Keratinocyte (primary cell): Measurements from ENCODE around the gene DIAPH2. TPM values are rescaled to one million over a fixed set of nuclear protein-coding genes. Genes with fewer than 3 reads are reported as not detected.

Experiments used
- DNase-seq: peaks from one replicate; pipeline ENCODE4 v3.0.0-alpha.2; 2011; ENCODE audit warnings: low read depth, missing footprints, low spot score
- FAIRE-seq: peaks from 2 replicates; lab custom pipeline; 2011; peaks lifted over from hg19 to GRCh38; lab: Jason Lieb, UNC
- H2AFZ ChIP-seq: 2 replicates; pipeline ENCODE4 v1.6.0; 2012; ENCODE audit warnings: low read length, control low read depth, inconsistent platforms; ENCODE audit not compliant: control insufficient read depth
- H3K27ac ChIP-seq: 2 replicates; pipeline ENCODE4 v1.5.1; 2011; ENCODE audit warnings: low read length; ENCODE audit not compliant: control insufficient read depth, insufficient read depth
- H3K27me3 ChIP-seq: 3 replicates; pipeline ENCODE4 v1.6.0; 2011; ENCODE audit warnings: low read length; ENCODE audit not compliant: control insufficient read depth, insufficient read depth; ENCODE audit errors: extremely low read depth
- H3K36me3 ChIP-seq, 2 experiments: 2 replicates in 1 of 2; 3 replicates in 1 of 2; pipeline ENCODE4 v1.5.1; 2011; ENCODE audit warnings: low read length in 2 of 2, mild to moderate bottlenecking in 1 of 2; ENCODE audit not compliant: control insufficient read depth in 2 of 2, insufficient read depth in 2 of 2; ENCODE audit errors: extremely low read depth in 1 of 2
- H3K4me1 ChIP-seq: 3 replicates; pipeline ENCODE4 v1.5.1; 2011; ENCODE audit warnings: low read length; ENCODE audit not compliant: control insufficient read depth, insufficient read depth; ENCODE audit errors: extremely low read depth
- H3K4me2 ChIP-seq: 3 replicates; pipeline ENCODE4 v1.6.0; 2011; ENCODE audit warnings: low read depth, low read length; ENCODE audit not compliant: control insufficient read depth, insufficient read depth; ENCODE audit errors: extremely low read depth
- H3K4me3 ChIP-seq, 3 experiments: fragments of 200-600 bp in 1 of 3; sonication (generic) in 1 of 3; 2 replicates in 2 of 3; 3 replicates in 1 of 3; pipeline ENCODE4 v1.5.1; 2011 to 2016; ENCODE audit warnings: low read length in 3 of 3, mild to moderate bottlenecking in 3 of 3, control low read depth in 2 of 3, inconsistent platforms in 1 of 3, low read depth in 1 of 3, mixed read lengths in 1 of 3, mixed run types in 1 of 3, moderate library complexity in 1 of 3; ENCODE audit not compliant: control insufficient read depth in 2 of 3, insufficient read depth in 2 of 3; ENCODE audit errors: extremely low read depth in 1 of 3
- H3K79me2 ChIP-seq: 2 replicates; pipeline ENCODE4 v1.6.0; 2012; ENCODE audit warnings: low read length; ENCODE audit not compliant: control insufficient read depth, insufficient read depth
- H3K9ac ChIP-seq: 3 replicates; pipeline ENCODE4 v1.6.0; 2011; ENCODE audit warnings: low read length; ENCODE audit not compliant: control insufficient read depth, insufficient read depth; ENCODE audit errors: extremely low read depth
- H3K9me1 ChIP-seq: 3 replicates; pipeline ENCODE4 v1.6.0; 2011; ENCODE audit warnings: low read length; ENCODE audit not compliant: control insufficient read depth, insufficient read depth; ENCODE audit errors: extremely low read depth
- H3K9me3 ChIP-seq: 2 replicates; pipeline ENCODE4 v1.5.1; 2012; ENCODE audit warnings: low read depth, low read length; ENCODE audit not compliant: control insufficient read depth
- H4K20me1 ChIP-seq: 3 replicates; pipeline ENCODE4 v1.6.0; 2011; ENCODE audit warnings: low read length; ENCODE audit not compliant: control insufficient read depth, insufficient read depth; ENCODE audit errors: extremely low read depth
- EZH2 ChIP-seq: IDR thresholded peaks from one replicate; pipeline ENCODE4 v1.6.1; 2012; ENCODE audit warnings: inconsistent platforms, mild to moderate bottlenecking, low read length, moderate library complexity
- dilution Hi-C: fragments of 300-500 bp; cut with MboI; formaldehyde crosslinking; loops from one replicate; pipeline ENCODE4 v1.7.0; 2020; ENCODE audit warnings: low sequenced_read_pairs; ENCODE audit not compliant: extremely low pct_ligation_motif_present
- polyA plus RNA-seq, 5 experiments: library from polyadenylated mRNA; depleted of rRNA in 3 of 5; stranded (reverse) in 3 of 5; stranded (forward) in 1 of 5; unstranded in 1 of 5; fragments of >200 nt; gene quantifications; 1 replicate in 1 of 5; 2 replicates in 3 of 5; 3 replicates in 1 of 5; pipeline versions ENCODE4 v1.2.1 to v1.2.3, GENCODE V29; 2011 to 2012; ENCODE audit warnings: missing spikeins in 2 of 5, low read depth in 1 of 5, low replicate concordance in 1 of 5
- TF ChIP-seq, protein P1 (sequence below), 3 experiments: IDR thresholded peaks in 1 of 3; conservative IDR thresholded peaks in 1 of 3; optimal IDR thresholded peaks in 1 of 3; 2 replicates in 2 of 3; 3 replicates in 1 of 3; pipeline versions ENCODE3 to v1.5.1; 2011; ENCODE audit warnings: low read length in 3 of 3, mild to moderate bottlenecking in 3 of 3, moderate library complexity in 2 of 3, control low read depth in 1 of 3, inconsistent platforms in 1 of 3; ENCODE audit not compliant: insufficient read depth in 2 of 3; ENCODE audit errors: extremely low read depth in 1 of 3

Gene DIAPH2
- polyA plus RNA-seq, 1 donor (not counting 4 experiments of a cell fraction or from before 2014, with no cell fraction given), result 7.4 TPM

- no peaks in the 10 kb centered on the region for H3K9me3 ChIP-seq
- H4K20me1 ChIP-seq, result no peaks in the 10 kb centered on the region
- no peak for DNase-seq
Measured at GRCh38 chrX:96770315-96770714, 85.7 kb downstream of the DIAPH2 start.

DNA sequence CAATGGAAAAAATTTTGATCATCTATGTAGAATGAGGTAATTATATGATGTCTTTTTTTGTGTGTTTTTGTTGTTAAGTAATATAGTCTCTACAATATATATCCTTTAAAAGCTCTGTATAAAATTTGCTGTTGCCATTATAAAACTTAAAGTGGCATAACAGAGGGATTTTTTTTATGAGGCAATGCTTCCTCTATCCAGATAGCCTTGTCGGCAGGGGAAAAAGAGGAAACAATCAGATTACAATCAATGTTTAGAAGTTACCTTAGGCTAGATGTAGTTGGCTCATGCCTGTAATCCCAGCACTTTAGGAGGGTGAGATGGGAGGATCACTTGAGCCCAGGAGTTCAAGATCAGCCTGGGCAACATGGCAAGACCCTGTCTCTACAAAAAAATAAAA is 86.8 kb downstream of the DIAPH2 start:
- H3K9ac ChIP-seq, result no peak overlapping the region
- no peaks in the 10 kb centered on the region for H3K9me1 ChIP-seq
- H3K27ac ChIP-seq, result no peak overlapping the region
- DNase-seq (no peak), FAIRE-seq (no peak)
- no peak overlapping the region for H3K4me3 ChIP-seq
- no peaks in the 10 kb centered on the region for H3K9me3 ChIP-seq
- TF ChIP-seq, protein P1, sequence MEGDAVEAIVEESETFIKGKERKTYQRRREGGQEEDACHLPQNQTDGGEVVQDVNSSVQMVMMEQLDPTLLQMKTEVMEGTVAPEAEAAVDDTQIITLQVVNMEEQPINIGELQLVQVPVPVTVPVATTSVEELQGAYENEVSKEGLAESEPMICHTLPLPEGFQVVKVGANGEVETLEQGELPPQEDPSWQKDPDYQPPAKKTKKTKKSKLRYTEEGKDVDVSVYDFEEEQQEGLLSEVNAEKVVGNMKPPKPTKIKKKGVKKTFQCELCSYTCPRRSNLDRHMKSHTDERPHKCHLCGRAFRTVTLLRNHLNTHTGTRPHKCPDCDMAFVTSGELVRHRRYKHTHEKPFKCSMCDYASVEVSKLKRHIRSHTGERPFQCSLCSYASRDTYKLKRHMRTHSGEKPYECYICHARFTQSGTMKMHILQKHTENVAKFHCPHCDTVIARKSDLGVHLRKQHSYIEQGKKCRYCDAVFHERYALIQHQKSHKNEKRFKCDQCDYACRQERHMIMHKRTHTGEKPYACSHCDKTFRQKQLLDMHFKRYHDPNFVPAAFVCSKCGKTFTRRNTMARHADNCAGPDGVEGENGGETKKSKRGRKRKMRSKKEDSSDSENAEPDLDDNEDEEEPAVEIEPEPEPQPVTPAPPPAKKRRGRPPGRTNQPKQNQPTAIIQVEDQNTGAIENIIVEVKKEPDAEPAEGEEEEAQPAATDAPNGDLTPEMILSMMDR (optimal IDR thresholded peaks at IDR 0.05 in 1 of 3, IDR thresholded peaks at IDR 0.05 in 1 of 3, conservative IDR thresholded peaks at IDR 0.05 in 1 of 3; ENCODE audit: extremely low read depth in 1 of 3, insufficient read depth in 2 of 3, low read length in 3 of 3), result no peak
- TF ChIP-seq EZH2, result no peak
- no peak overlapping the region for H3K4me2 ChIP-seq
- dilution Hi-C loops, result no loop called here
- H4K20me1 ChIP-seq, result no peaks in the 10 kb centered on the region
- H3K79me2 ChIP-seq, result no peaks in the 10 kb centered on the region
- no peaks in the 10 kb centered on the region for H3K27me3 ChIP-seq
- no peaks in the 10 kb centered on the region for H3K4me1 ChIP-seq
- no peak overlapping the region for H2AFZ ChIP-seq
- H3K36me3 ChIP-seq, result no peaks in the 10 kb centered on the region

More at GRCh38 chrX:96770315-96770714, 85.7 kb downstream of the DIAPH2 start:
- dilution Hi-C loops, result no loop called here
- Histone ChIP-seq H2AFZ (no peak overlapping the region), H3K9ac (no peak overlapping the region), H3K4me2 (no peak overlapping the region), H3K27me3 (no peaks in the 10 kb centered on the region), H3K79me2 (no peaks in the 10 kb centered on the region), H3K36me3 (no peaks in the 10 kb centered on the region), H3K4me3 (no peak overlapping the region), H3K9me1 (no peaks in the 10 kb centered on the region), H3K27ac (no peak overlapping the region), H3K4me1 (no peaks in the 10 kb centered on the region)
- FAIRE-seq, result no peak
- TF ChIP-seq, protein P1 (optimal IDR thresholded peaks at IDR 0.05 in 1 of 3, IDR thresholded peaks at IDR 0.05 in 1 of 3, conservative IDR thresholded peaks at IDR 0.05 in 1 of 3; ENCODE audit: extremely low read depth in 1 of 3, insufficient read depth in 2 of 3, low read length in 3 of 3), result peak in 1 of 3 experiments; percentile 38
- no peak for TF ChIP-seq EZH2
